T-helper 17 cell (primary cell): Measurements from ENCODE around the gene S100A9. TPM values are rescaled to one million over a fixed set of nuclear protein-coding genes. Genes with fewer than 3 reads are reported as not detected.
"Not testable (repeated sequence)": the region's sequence is repeated elsewhere in the genome, so short reads cannot be mapped to it uniquely, and the experiment has no call there.

ENCODE experiments used
- ATAC-seq: fragments of 150-1000 bp; cut with Tn5 transposase; 2 replicates; pipeline ENCODE4 v1.10.0; 2021; ENCODE audit warnings: mild to moderate bottlenecking, moderate library complexity
- DNase-seq, 3 donors: peaks; one replicate each; pipeline versions ENCODE4 v3.0.0 to v3.0.0-alpha.2; 2020 to 2021
- H3K9me3 ChIP-seq: one replicate; pipeline ENCODE4 v1.7.0; 2013; ENCODE audit warnings: low read length, mild to moderate bottlenecking; ENCODE audit not compliant: control insufficient read depth, poor library complexity, severe bottlenecking
- H3K27ac Mint-ChIP-seq: one replicate; pipeline ENCODE4 v1.8.0; 2022; ENCODE audit warnings: mild to moderate bottlenecking, moderate library complexity, mixed read lengths
- H3K27me3 Mint-ChIP-seq: one replicate; pipeline ENCODE4 v1.8.0; 2022; ENCODE audit warnings: mixed read lengths
- H3K36me3 Mint-ChIP-seq: one replicate; pipeline ENCODE4 v1.8.0; 2022; ENCODE audit warnings: low read depth, mixed read lengths
- H3K4me1 Mint-ChIP-seq: one replicate; pipeline ENCODE4 v1.8.0; 2022; ENCODE audit warnings: mild to moderate bottlenecking, mixed read lengths
- H3K4me3 Mint-ChIP-seq: one replicate; pipeline ENCODE4 v1.8.0; 2022; ENCODE audit warnings: mild to moderate bottlenecking, moderate library complexity, mixed read lengths
- total RNA-seq, 4 donors: library from RNA in 2 of 4; stranded (reverse) in 2 of 4; gene quantifications; one replicate each; pipeline ENCODE4 v1.2.3 and lab custom pipeline; 2022 to 2026

Gene S100A9
- total RNA-seq (100 to 1,000 TPM in 1 of 2 donors, 10 to 100 TPM in 1; 11.9 to 138 TPM), total RNA-seq (lab: John Stamatoyannopoulos, UW) (0 to 1.7 reads per million in 2 donors)

- H3K4me1 Mint-ChIP-seq = peaks cover 26% of the 10 kb centered on the region
- peaks cover 7% of the 10 kb centered on the region for H3K36me3 Mint-ChIP-seq
- peak within 1 kb of the TSS; percentile 83 for H3K4me3 Mint-ChIP-seq
- peaks cover 19% of the 10 kb centered on the region for H3K27me3 Mint-ChIP-seq
- no peaks in the 10 kb centered on the region for H3K9me3 ChIP-seq
- peak within 1 kb of the TSS; percentile 82 for H3K27ac Mint-ChIP-seq
- DNase-seq (no peak), ATAC-seq (no peak)
Observed at GRCh38 chr1:153357853-153358690, at the start of gene S100A9. S100A9 (plus strand) TSS chr1:153357854; CDS start chr1:153358284, 430 bp downstream.

DNA sequence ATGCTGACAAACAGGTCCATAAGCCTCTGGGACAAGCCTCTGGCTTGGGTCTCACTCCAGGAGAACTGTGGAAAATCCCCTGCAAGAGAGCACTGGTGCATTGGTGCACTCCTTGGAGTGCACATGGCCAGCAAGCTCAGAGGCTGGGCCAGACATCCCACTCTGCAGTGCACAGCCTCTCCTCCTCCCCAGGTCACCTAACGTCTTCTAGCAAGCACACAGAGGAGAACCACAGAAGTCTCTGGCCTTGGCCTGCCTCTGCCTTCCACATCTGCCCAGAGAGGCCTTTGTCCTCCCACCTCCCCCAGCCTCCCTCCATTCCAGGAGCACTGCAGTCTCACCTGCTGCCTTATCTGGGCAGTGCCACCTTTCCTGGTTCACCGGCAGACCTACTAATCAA lies 49.1 kb upstream of the S100A9 start:
- H3K9me3 ChIP-seq = no peaks in the 10 kb centered on the region
- H3K27ac Mint-ChIP-seq = no peak overlapping the region
- no peak overlapping the region for H3K4me3 Mint-ChIP-seq
- H3K27me3 Mint-ChIP-seq = peaks cover 53% of the 10 kb centered on the region
- no peak for ATAC-seq
- H3K4me1 Mint-ChIP-seq = peaks cover 2% of the 10 kb centered on the region
- DNase-seq = no peak
- no peaks in the 10 kb centered on the region for H3K36me3 Mint-ChIP-seq

DNA sequence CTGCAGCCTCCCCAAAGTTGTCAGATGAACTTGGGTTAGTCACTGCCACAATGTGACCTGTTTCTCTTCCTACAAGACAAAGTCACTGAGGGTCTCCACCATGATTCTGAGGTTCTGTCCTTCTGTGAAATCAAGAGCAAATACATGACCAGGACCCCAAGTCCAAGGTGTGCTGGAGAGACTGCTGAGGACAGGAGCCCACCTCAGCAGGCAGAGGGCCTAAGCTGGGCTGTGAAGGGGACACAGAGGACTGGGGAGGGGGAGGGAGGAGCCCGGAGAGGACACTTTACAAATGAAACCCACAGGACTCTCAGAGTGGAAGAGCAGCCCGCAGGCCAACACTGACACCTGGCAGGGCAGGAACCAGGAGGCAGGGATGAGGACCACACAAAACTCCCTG lies 48.2 kb upstream of the S100A9 start:
- H3K9me3 ChIP-seq = no peaks in the 10 kb centered on the region
- DNase-seq = no peak
- H3K4me3 Mint-ChIP-seq = no peak overlapping the region
- no peaks in the 10 kb centered on the region for H3K36me3 Mint-ChIP-seq
- H3K4me1 Mint-ChIP-seq = peaks cover 2% of the 10 kb centered on the region
- no peak for ATAC-seq
- H3K27me3 Mint-ChIP-seq = peaks cover 50% of the 10 kb centered on the region
- H3K27ac Mint-ChIP-seq = no peak overlapping the region

- Mint-ChIP-seq H3K27me3 (peaks cover 42% of the 10 kb centered on the region), H3K36me3 (no peaks in the 10 kb centered on the region), H3K27ac (no peak overlapping the region), H3K4me3 (no peak overlapping the region), H3K4me1 (peaks cover 2% of the 10 kb centered on the region)
- H3K9me3 ChIP-seq = no peaks in the 10 kb centered on the region
- no peak for DNase-seq
- ATAC-seq = no peak
Observed at GRCh38 chr1:153310526-153310925, 47.1 kb upstream of the S100A9 start.

DNA sequence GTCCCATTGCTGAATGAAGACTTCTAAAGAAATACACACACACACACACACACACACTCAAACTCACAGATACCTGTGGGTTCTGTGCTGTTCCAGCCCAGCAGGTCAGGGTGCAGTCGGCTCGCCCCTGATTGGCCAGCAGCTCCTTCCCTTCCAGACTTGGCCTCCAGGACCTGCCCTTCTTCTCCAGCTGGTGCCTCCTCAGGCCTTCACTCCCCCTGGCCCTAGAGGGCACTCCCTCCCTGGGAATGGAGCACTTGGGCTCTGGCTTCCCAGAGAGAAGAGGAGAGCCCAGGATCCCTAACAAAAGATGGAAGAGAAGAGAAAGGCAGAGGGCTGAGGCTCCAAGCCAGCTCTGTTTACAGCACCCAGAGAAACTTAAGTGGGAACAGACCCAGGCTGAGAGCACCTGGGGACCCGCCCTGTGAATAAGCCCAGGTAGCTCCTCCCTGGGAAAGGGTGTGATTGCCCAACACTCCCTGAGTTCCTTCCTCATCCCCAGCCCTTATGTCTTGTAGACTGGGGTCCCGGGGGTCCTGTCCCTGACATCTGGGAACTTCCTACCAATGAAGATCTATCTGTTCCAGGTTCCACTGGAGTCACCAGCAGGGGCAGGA lies 45.0 kb upstream of the S100A9 start, which contains the start of gene PGLYRP3:
PGLYRP3 (minus strand) TSS at position 383 of the 617 bp plus-strand sequence. CDS start 2,287 bp downstream, outside the sequence.
- H3K27me3 Mint-ChIP-seq = peaks cover 32% of the 10 kb centered on the region
- H3K27ac Mint-ChIP-seq = no peak within 1 kb of the TSS
- ATAC-seq (no peak), DNase-seq (no peak)
- H3K4me1 Mint-ChIP-seq = no peaks in the 10 kb centered on the region
- no peaks in the 10 kb centered on the region for H3K36me3 Mint-ChIP-seq
- no peaks in the 10 kb centered on the region for H3K9me3 ChIP-seq
- H3K4me3 Mint-ChIP-seq = no peak within 1 kb of the TSS

- Mint-ChIP-seq H3K4me1 (no peaks in the 10 kb centered on the region), H3K27me3 (peaks cover 26% of the 10 kb centered on the region), H3K4me3 (no peak overlapping the region), H3K27ac (no peak overlapping the region), H3K36me3 (no peaks in the 10 kb centered on the region)
- DNase-seq (no peak), ATAC-seq (no peak)
- H3K9me3 ChIP-seq = no peaks in the 10 kb centered on the region
Observed at GRCh38 chr1:153313288-153313687, 44.4 kb upstream of the S100A9 start.

GRCh38 chr1:153314388-153314787 lies 43.3 kb upstream of the S100A9 start:
- H3K4me1 Mint-ChIP-seq, H3K9me3 ChIP-seq, ATAC-seq, DNase-seq, H3K4me3 Mint-ChIP-seq, H3K27ac Mint-ChIP-seq, H3K36me3 Mint-ChIP-seq: not testable (repeated sequence)
- H3K27me3 Mint-ChIP-seq = peaks cover 20% of the 10 kb centered on the region

DNA sequence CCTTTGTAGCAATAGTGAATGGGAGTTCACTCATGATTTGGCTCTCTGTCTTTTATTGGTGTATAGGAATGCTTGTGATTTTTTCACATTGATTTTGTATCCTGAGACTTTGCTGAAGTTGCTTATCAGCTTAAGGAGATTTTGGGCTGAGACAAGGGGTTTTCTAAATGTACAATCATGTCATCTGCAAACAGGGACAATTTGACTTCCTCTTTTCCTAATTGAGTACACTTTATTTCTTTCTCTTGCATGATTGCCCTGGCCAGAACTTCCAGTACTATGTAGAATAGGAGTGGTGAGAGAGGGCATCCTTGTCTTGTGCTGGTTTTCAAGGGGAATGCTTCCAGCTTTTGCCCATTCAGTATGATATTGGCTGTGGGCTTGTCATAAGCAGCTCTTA lies 41.6 kb upstream of the S100A9 start:
- not testable (repeated sequence) for DNase-seq, H3K4me1 Mint-ChIP-seq, H3K4me3 Mint-ChIP-seq, ATAC-seq, H3K36me3 Mint-ChIP-seq, H3K27ac Mint-ChIP-seq, H3K9me3 ChIP-seq
- peaks cover 26% of the 10 kb centered on the region for H3K27me3 Mint-ChIP-seq

DNA sequence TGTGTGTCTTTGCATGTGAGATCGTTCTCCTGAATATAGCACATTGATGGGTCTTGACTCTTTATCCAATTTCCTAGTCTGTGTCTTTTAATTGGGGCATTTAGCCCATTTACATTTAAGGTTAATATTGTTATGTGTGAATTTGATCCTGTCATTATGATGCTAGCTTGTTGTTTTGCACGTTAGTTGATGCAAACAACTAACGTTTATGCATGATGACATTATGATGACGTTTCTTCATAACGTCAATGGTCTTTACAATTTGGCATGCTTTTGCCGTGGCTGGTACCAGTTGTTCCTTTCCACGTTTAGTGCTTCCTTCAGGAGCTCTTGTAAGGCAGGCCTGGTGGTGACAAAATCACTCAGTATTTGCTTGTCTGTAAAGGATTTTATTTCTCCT lies 39.5 kb upstream of the S100A9 start:
- H3K36me3 Mint-ChIP-seq, H3K4me1 Mint-ChIP-seq, DNase-seq, ATAC-seq, H3K27ac Mint-ChIP-seq, H3K4me3 Mint-ChIP-seq, H3K9me3 ChIP-seq: not testable (repeated sequence)
- peaks cover 18% of the 10 kb centered on the region for H3K27me3 Mint-ChIP-seq

DNA sequence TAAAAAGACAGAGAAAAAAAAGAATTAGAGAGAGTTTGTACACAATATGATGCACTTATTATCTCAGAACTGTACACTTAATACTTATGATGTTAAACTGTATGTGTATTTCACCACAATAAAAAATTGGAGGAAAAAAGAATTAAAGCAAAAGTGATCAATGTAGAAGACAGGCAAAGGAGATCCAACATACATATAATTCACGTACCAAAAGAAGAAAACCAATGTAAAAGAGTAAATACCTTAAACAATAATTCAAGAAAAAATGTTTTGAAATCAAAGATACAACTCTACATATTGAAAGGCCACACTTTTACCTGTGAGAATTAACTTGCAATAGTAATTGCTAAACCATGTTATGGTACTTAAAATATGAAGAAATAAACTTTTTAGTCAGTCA lies 35.1 kb upstream of the S100A9 start:
- ATAC-seq (no peak), DNase-seq (no peak)
- no peaks in the 10 kb centered on the region for H3K36me3 Mint-ChIP-seq
- peaks cover 6% of the 10 kb centered on the region for H3K27me3 Mint-ChIP-seq
- H3K27ac Mint-ChIP-seq = no peak overlapping the region
- no peaks in the 10 kb centered on the region for H3K4me1 Mint-ChIP-seq
- H3K4me3 Mint-ChIP-seq = no peak overlapping the region
- peaks cover 3% of the 10 kb centered on the region for H3K9me3 ChIP-seq

DNA sequence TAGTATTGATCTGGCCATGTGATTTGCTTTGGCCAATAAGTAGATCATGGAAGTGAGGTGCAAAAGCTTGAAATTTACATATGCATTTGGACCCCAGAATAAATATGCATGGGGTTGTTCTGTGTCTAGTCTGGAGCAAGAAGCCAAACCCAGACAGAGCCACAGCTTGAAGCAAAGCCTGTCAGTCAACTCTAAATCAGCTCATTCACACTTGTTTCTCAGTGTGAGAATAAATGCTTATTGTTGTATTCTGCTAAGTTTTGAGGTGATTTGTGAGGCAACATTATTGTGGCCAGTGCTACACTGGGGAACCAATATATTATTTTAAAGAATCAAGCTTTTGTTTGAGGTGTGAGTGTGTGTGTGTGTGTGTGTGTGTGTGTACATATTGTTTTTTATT lies 32.7 kb upstream of the S100A9 start:
- Mint-ChIP-seq H3K4me3 (no peak overlapping the region), H3K27me3 (peaks cover 6% of the 10 kb centered on the region), H3K27ac (no peak overlapping the region), H3K36me3 (peaks cover 1% of the 10 kb centered on the region), H3K4me1 (no peaks in the 10 kb centered on the region)
- ATAC-seq = no peak
- no peak for DNase-seq
- peaks cover 3% of the 10 kb centered on the region for H3K9me3 ChIP-seq

DNA sequence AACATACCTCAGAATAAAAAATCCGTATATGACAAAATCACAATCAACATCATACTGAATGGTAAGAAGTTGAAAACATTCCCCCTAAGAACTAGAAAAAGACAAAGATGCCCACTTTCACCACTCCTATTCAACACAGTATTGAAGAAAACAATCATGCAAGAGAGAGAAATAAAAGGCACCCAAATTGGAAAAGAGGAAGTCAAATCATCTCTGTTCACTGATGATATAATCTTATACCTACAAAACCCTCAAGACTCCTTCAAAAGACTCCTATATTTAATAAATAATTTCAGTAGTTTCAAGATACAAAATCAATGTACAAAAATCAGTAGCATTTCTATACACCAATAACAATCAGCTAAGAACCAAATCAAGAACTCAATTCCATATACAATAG lies 23.8 kb upstream of the S100A9 start:
- H3K4me3 Mint-ChIP-seq = no peak overlapping the region
- no peak for ATAC-seq
- H3K27ac Mint-ChIP-seq = no peak overlapping the region
- H3K36me3 Mint-ChIP-seq = peaks cover 4% of the 10 kb centered on the region
- no peaks in the 10 kb centered on the region for H3K9me3 ChIP-seq
- DNase-seq = no peak
- no peaks in the 10 kb centered on the region for H3K27me3 Mint-ChIP-seq
- no peaks in the 10 kb centered on the region for H3K4me1 Mint-ChIP-seq

DNA sequence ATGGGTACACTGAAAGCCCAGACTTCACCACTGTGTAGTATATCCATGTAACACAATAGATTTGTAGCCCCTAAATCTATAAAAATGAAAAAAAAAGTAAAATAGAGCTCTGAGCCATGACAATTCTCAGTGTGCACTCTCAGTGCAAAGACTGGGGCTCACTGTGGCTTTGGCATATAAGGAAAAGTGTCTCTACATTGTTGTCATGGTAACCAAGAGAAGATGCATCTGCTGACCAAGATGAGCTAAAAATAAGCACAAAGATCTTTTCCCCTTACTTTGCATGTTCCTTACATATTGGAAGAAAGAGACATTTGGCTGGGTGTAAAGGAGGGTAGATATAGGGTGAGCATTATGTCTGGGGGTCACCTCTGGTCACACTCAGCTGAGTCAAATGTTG lies 21.0 kb upstream of the S100A9 start:
- DNase-seq (no peak), ATAC-seq (no peak)
- no peaks in the 10 kb centered on the region for H3K9me3 ChIP-seq
- H3K36me3 Mint-ChIP-seq = no peaks in the 10 kb centered on the region
- peaks cover 6% of the 10 kb centered on the region for H3K27me3 Mint-ChIP-seq
- H3K27ac Mint-ChIP-seq = peak overlapping the region; percentile 27
- H3K4me1 Mint-ChIP-seq = peaks cover 15% of the 10 kb centered on the region
- H3K4me3 Mint-ChIP-seq = no peak overlapping the region
